Neural progenitor cell (in vitro differentiated cells): Measurements from ENCODE around the gene TRABD2B. TPM values are rescaled to one million over a fixed set of nuclear protein-coding genes. Genes with fewer than 3 reads are reported as not detected.

Experiments
- DNase-seq: peaks from one replicate; pipeline ENCODE4 v3.0.0-alpha.2; 2016; ENCODE audit warnings: low spot score
- H2AFZ ChIP-seq: fragments of 200-600 bp; sonication (generic); replicated peaks from 2 replicates; pipeline ENCODE4 v1.6.1; 2016; ENCODE audit warnings: antibody characterized with exemption
- H3F3A ChIP-seq: fragments of 200-600 bp; sonication (generic); 2 replicates; pipeline ENCODE4 v1.6.1; 2016; ENCODE audit warnings: antibody characterized with exemption, low read depth
- H3K27ac ChIP-seq: fragments of 200-600 bp; sonication (generic); 2 replicates; pipeline ENCODE4 v1.5.1; 2016; ENCODE audit warnings: mild to moderate bottlenecking
- H3K27me3 ChIP-seq: fragments of 200-600 bp; sonication (generic); 2 replicates; pipeline ENCODE4 v1.6.1; 2016; ENCODE audit warnings: mild to moderate bottlenecking, moderate library complexity
- H3K36me3 ChIP-seq: fragments of 200-600 bp; sonication (generic); 2 replicates; pipeline ENCODE4 v1.5.1; 2016
- H3K4me1 ChIP-seq: fragments of 200-600 bp; sonication (generic); 2 replicates; pipeline ENCODE4 v1.6.1; 2016; ENCODE audit warnings: mixed run types
- H3K4me2 ChIP-seq: fragments of 200-600 bp; sonication (generic); 2 replicates; pipeline ENCODE4 v1.6.1; 2016
- H3K4me3 ChIP-seq: fragments of 200-600 bp; sonication (generic); 2 replicates; pipeline ENCODE4 v1.5.1; 2016
- H3K79me2 ChIP-seq: fragments of 200-600 bp; sonication (generic); 2 replicates; pipeline ENCODE4 v1.6.1; 2016; ENCODE audit warnings: low read depth
- H3K9ac ChIP-seq: fragments of 200-600 bp; sonication (generic); 2 replicates; pipeline ENCODE4 v1.6.1; 2016
- H3K9me3 ChIP-seq: fragments of 200-600 bp; sonication (generic); 2 replicates; pipeline ENCODE4 v1.5.1; 2016; ENCODE audit warnings: low read depth
- H4K20me1 ChIP-seq: fragments of 200-600 bp; sonication (generic); 2 replicates; pipeline ENCODE4 v1.6.1; 2016; ENCODE audit warnings: low read depth
- H3K27ac Mint-ChIP-seq: 3 replicates; pipeline ENCODE4 v1.8.0; 2021; ENCODE audit warnings: mixed read lengths
- H3K27me3 Mint-ChIP-seq: 2 replicates; pipeline ENCODE4 v1.8.0; 2022; ENCODE audit warnings: low read depth, mild to moderate bottlenecking, inconsistent platforms, moderate library complexity, mixed read lengths; ENCODE audit not compliant: insufficient read depth
- H3K36me3 Mint-ChIP-seq: 3 replicates; pipeline ENCODE4 v1.8.0; 2021; ENCODE audit warnings: mixed read lengths
- H3K4me1 Mint-ChIP-seq: 3 replicates; pipeline ENCODE4 v1.8.0; 2021; ENCODE audit warnings: mixed read lengths
- H3K4me3 Mint-ChIP-seq: 3 replicates; pipeline ENCODE4 v1.8.0; 2021; ENCODE audit warnings: mild to moderate bottlenecking, moderate library complexity, mixed read lengths
- H3K9me3 Mint-ChIP-seq: 3 replicates; pipeline ENCODE4 v1.8.0; 2020; ENCODE audit warnings: mixed read lengths
- CTCF ChIP-seq: fragments of 200-600 bp; sonication (generic); IDR thresholded peaks from 2 replicates; pipeline ENCODE4 v1.5.1; 2017; ENCODE audit warnings: antibody characterized with exemption, mild to moderate bottlenecking
- EZH2 ChIP-seq: fragments of 200-600 bp; sonication (generic); IDR thresholded peaks from 2 replicates; pipeline ENCODE4 v1.6.1; 2017; ENCODE audit warnings: antibody characterized with exemption, mild to moderate bottlenecking, moderate library complexity
- EZH2phosphoT487 ChIP-seq: fragments of 200-600 bp; sonication (generic); IDR thresholded peaks from 2 replicates; pipeline ENCODE4 v1.6.1; 2017; ENCODE audit warnings: antibody characterized with exemption
- total RNA-seq: library from RNA; depleted of rRNA; stranded (reverse); fragments of >200 nt; gene quantifications from 2 replicates; pipeline ENCODE4 v1.2.3, GENCODE V29; 2015; ENCODE audit warnings: low replicate concordance

Gene TRABD2B
- total RNA-seq, 1 donor from 2014 or later: 0.09 TPM

- Histone ChIP-seq H3K9ac (no peak overlapping the region), H3K27me3 (peaks cover 50% of the 10 kb centered on the region), H2AFZ (no peak overlapping the region), H3K4me2 (peak overlapping the region; percentile 36), H4K20me1 (no peaks in the 10 kb centered on the region), H3F3A (peaks cover 9% of the 10 kb centered on the region), H3K4me3 (no peak overlapping the region), H3K9me3 (no peaks in the 10 kb centered on the region), H3K79me2 (no peaks in the 10 kb centered on the region), H3K36me3 (no peaks in the 10 kb centered on the region), H3K27ac (no peak overlapping the region), H3K4me1 (peaks cover 21% of the 10 kb centered on the region)
- Mint-ChIP-seq H3K27ac (peak overlapping the region; percentile 96), H3K4me3 (peak overlapping the region; percentile 79), H3K4me1 (peaks cover 64% of the 10 kb centered on the region), H3K36me3 (peaks cover 33% of the 10 kb centered on the region), H3K27me3 (peaks cover 9% of the 10 kb centered on the region), H3K9me3 (no peaks in the 10 kb centered on the region)
- no peak for TF ChIP-seq EZH2
- TF ChIP-seq CTCF: no peak
- no peak for TF ChIP-seq EZH2phosphoT487
- DNase-seq: peak; percentile 34
These were observed 4.3 kb downstream of the TRABD2B start for GRCh38 chr1:47992720-47993415.

GRCh38 chr1:47991673-47992072 lies 5.5 kb downstream of the TRABD2B start:
- Histone ChIP-seq H3K27ac (no peak overlapping the region), H3K4me2 (no peak overlapping the region), H3K9me3 (no peaks in the 10 kb centered on the region), H3K79me2 (no peaks in the 10 kb centered on the region), H3K9ac (no peak overlapping the region), H4K20me1 (no peaks in the 10 kb centered on the region), H3F3A (peaks cover 9% of the 10 kb centered on the region), H3K36me3 (no peaks in the 10 kb centered on the region), H3K4me3 (no peak overlapping the region), H2AFZ (no peak overlapping the region), H3K4me1 (peaks cover 19% of the 10 kb centered on the region), H3K27me3 (peaks cover 54% of the 10 kb centered on the region)
- peaks cover 34% of the 10 kb centered on the region for H3K36me3 Mint-ChIP-seq
- H3K4me1 Mint-ChIP-seq: peaks cover 69% of the 10 kb centered on the region
- no peaks in the 10 kb centered on the region for H3K9me3 Mint-ChIP-seq
- H3K4me3 Mint-ChIP-seq: peak overlapping the region; percentile 79
- peaks cover 9% of the 10 kb centered on the region for H3K27me3 Mint-ChIP-seq
- DNase-seq: no peak
- no peak for TF ChIP-seq EZH2
- TF ChIP-seq CTCF: no peak
- no peak for TF ChIP-seq EZH2phosphoT487
- peak overlapping the region; percentile 94 for H3K27ac Mint-ChIP-seq

GRCh38 chr1:47991187-47991586 lies 6.0 kb downstream of the TRABD2B start:
- Mint-ChIP-seq H3K27ac (no peak overlapping the region), H3K36me3 (peaks cover 34% of the 10 kb centered on the region), H3K4me3 (no peak overlapping the region), H3K27me3 (peaks cover 9% of the 10 kb centered on the region), H3K4me1 (peaks cover 73% of the 10 kb centered on the region), H3K9me3 (no peaks in the 10 kb centered on the region)
- Histone ChIP-seq H3K4me3 (no peak overlapping the region), H2AFZ (no peak overlapping the region), H3K4me1 (peaks cover 19% of the 10 kb centered on the region), H3F3A (peaks cover 7% of the 10 kb centered on the region), H3K36me3 (no peaks in the 10 kb centered on the region), H3K27ac (no peak overlapping the region), H3K27me3 (peaks cover 54% of the 10 kb centered on the region), H3K4me2 (no peak overlapping the region), H4K20me1 (no peaks in the 10 kb centered on the region), H3K9me3 (no peaks in the 10 kb centered on the region), H3K9ac (no peak overlapping the region), H3K79me2 (no peaks in the 10 kb centered on the region)
- no peak for DNase-seq
- TF ChIP-seq CTCF: no peak
- no peak for TF ChIP-seq EZH2
- TF ChIP-seq EZH2phosphoT487: no peak
